ENCODE results near the gene ITGB8.
"Not testable (repeated sequence)": the region's sequence is repeated elsewhere in the genome, so short reads cannot be mapped to it uniquely, and the experiment has no call there.

The ITGB8 gene

GRCh38 chr7:20296901-20297300 lies 33.8 kb upstream of the ITGB8 start:
- H3K27ac ChIP-seq (ENCODE audit: low read depth in 2 of 2, low read length in 2 of 2): no peak overlapping the region
- no peaks in the 10 kb centered on the region for H3K4me1 ChIP-seq (ENCODE audit: control insufficient read depth in 2 of 2, insufficient read depth in 2 of 2, low read length in 2 of 2)
- no peaks in the 10 kb centered on the region for H3K36me3 ChIP-seq (ENCODE audit: control insufficient read depth in 2 of 2, insufficient read depth in 2 of 2, low read length in 2 of 2)
- H3K4me3 ChIP-seq (ENCODE audit: low read length in 2 of 2): no peak overlapping the region
- H3K9ac ChIP-seq (ENCODE audit: low read depth in 1 of 2, low read length in 2 of 2): no peak overlapping the region
- no peaks in the 10 kb centered on the region for H3K27me3 ChIP-seq (ENCODE audit: control insufficient read depth in 2 of 2, insufficient read depth in 2 of 2, low read length in 2 of 2)
- no peaks in the 10 kb centered on the region for H3K9me3 ChIP-seq (ENCODE audit: control insufficient read depth in 2 of 2, low read length in 2 of 2)

- Histone ChIP-seq H3K36me3 (ENCODE audit: control insufficient read depth in 2 of 2, insufficient read depth in 2 of 2, low read length in 2 of 2) (no peaks in the 10 kb centered on the region), H3K4me3 (ENCODE audit: low read length in 2 of 2) (no peak overlapping the region), H3K4me1 (ENCODE audit: control insufficient read depth in 2 of 2, insufficient read depth in 2 of 2, low read length in 2 of 2) (peaks cover 0 to 5% of the 10 kb centered on the region in 2 donors), H3K27me3 (ENCODE audit: control insufficient read depth in 2 of 2, insufficient read depth in 2 of 2, low read length in 2 of 2) (no peaks in the 10 kb centered on the region), H3K9me3 (ENCODE audit: control insufficient read depth in 2 of 2, low read length in 2 of 2) (no peaks in the 10 kb centered on the region), H3K27ac (ENCODE audit: low read depth in 2 of 2, low read length in 2 of 2) (no peak overlapping the region), H3K9ac (ENCODE audit: low read depth in 1 of 2, low read length in 2 of 2) (no peak overlapping the region)
Observed at GRCh38 chr7:20298486-20298901, 32.2 kb upstream of the ITGB8 start.

GRCh38 chr7:20299145-20299544 lies 31.6 kb upstream of the ITGB8 start:
- H3K4me1 ChIP-seq (ENCODE audit: control insufficient read depth in 2 of 2, insufficient read depth in 2 of 2, low read length in 2 of 2): peaks cover 0 to 9% of the 10 kb centered on the region in 2 donors
- no peaks in the 10 kb centered on the region for H3K9me3 ChIP-seq (ENCODE audit: control insufficient read depth in 2 of 2, low read length in 2 of 2)
- no peak overlapping the region for H3K27ac ChIP-seq (ENCODE audit: low read depth in 2 of 2, low read length in 2 of 2)
- no peaks in the 10 kb centered on the region for H3K36me3 ChIP-seq (ENCODE audit: control insufficient read depth in 2 of 2, insufficient read depth in 2 of 2, low read length in 2 of 2)
- H3K27me3 ChIP-seq (ENCODE audit: control insufficient read depth in 2 of 2, insufficient read depth in 2 of 2, low read length in 2 of 2): no peaks in the 10 kb centered on the region
- H3K4me3 ChIP-seq (ENCODE audit: low read length in 2 of 2): no peak overlapping the region
- no peak overlapping the region for H3K9ac ChIP-seq (ENCODE audit: low read depth in 1 of 2, low read length in 2 of 2)

GRCh38 chr7:20299647-20300312 lies 30.9 kb upstream of the ITGB8 start:
- no peak overlapping the region for H3K4me3 ChIP-seq (ENCODE audit: low read length in 2 of 2)

GRCh38 chr7:20301311-20301939 lies 29.3 kb upstream of the ITGB8 start:
- no peaks in the 10 kb centered on the region for H3K9me3 ChIP-seq (ENCODE audit: control insufficient read depth in 2 of 2, low read length in 2 of 2)
- H3K4me3 ChIP-seq (ENCODE audit: low read length in 2 of 2): no peak overlapping the region
- H3K9ac ChIP-seq (ENCODE audit: low read depth in 1 of 2, low read length in 2 of 2): no peak overlapping the region
- peaks cover 0 to 10% of the 10 kb centered on the region in 2 donors for H3K4me1 ChIP-seq (ENCODE audit: control insufficient read depth in 2 of 2, insufficient read depth in 2 of 2, low read length in 2 of 2)
- no peaks in the 10 kb centered on the region for H3K36me3 ChIP-seq (ENCODE audit: control insufficient read depth in 2 of 2, insufficient read depth in 2 of 2, low read length in 2 of 2)
- no peaks in the 10 kb centered on the region for H3K27me3 ChIP-seq (ENCODE audit: control insufficient read depth in 2 of 2, insufficient read depth in 2 of 2, low read length in 2 of 2)
- H3K27ac ChIP-seq (ENCODE audit: low read depth in 2 of 2, low read length in 2 of 2): no peak overlapping the region

More at GRCh38 chr7:20299647-20300312, 30.9 kb upstream of the ITGB8 start:
- H3K4me1 ChIP-seq (ENCODE audit: control insufficient read depth in 2 of 2, insufficient read depth in 2 of 2, low read length in 2 of 2): peaks cover 0 to 10% of the 10 kb centered on the region in 2 donors
- no peak overlapping the region for H3K27ac ChIP-seq (ENCODE audit: low read depth in 2 of 2, low read length in 2 of 2)
- H3K36me3 ChIP-seq (ENCODE audit: control insufficient read depth in 2 of 2, insufficient read depth in 2 of 2, low read length in 2 of 2): no peaks in the 10 kb centered on the region
- H3K9me3 ChIP-seq (ENCODE audit: control insufficient read depth in 2 of 2, low read length in 2 of 2): no peaks in the 10 kb centered on the region
- H3K27me3 ChIP-seq (ENCODE audit: control insufficient read depth in 2 of 2, insufficient read depth in 2 of 2, low read length in 2 of 2): no peaks in the 10 kb centered on the region
- no peak overlapping the region for H3K9ac ChIP-seq (ENCODE audit: low read depth in 1 of 2, low read length in 2 of 2)

DNA sequence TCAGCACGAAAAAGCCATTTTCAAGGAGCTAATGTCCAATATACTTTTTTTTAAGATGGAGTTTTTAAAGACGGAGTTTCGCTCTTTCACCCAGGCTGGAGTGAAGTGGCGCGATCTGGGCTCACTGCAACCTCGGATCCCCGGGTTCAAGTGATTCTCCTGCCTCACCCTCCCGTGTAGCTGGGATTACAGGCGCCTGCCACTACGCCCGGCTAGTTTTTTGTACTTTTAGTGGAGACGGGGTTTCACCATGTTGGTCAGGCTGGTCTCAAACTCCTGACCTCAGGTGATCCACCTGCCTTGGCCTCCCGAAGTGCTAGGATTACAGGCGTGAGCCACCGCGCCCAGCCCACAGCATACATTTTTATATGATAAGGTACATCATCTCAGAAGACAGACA lies 28.4 kb upstream of the ITGB8 start:
- H3K4me1 ChIP-seq (ENCODE audit: control insufficient read depth in 2 of 2, insufficient read depth in 2 of 2, low read length in 2 of 2); H3K9ac ChIP-seq (ENCODE audit: low read depth in 1 of 2, low read length in 2 of 2); H3K9me3 ChIP-seq (ENCODE audit: control insufficient read depth in 2 of 2, low read length in 2 of 2); H3K27me3 ChIP-seq (ENCODE audit: control insufficient read depth in 2 of 2, insufficient read depth in 2 of 2, low read length in 2 of 2); H3K27ac ChIP-seq (ENCODE audit: low read depth in 2 of 2, low read length in 2 of 2); H3K36me3 ChIP-seq (ENCODE audit: control insufficient read depth in 2 of 2, insufficient read depth in 2 of 2, low read length in 2 of 2); H3K4me3 ChIP-seq (ENCODE audit: low read length in 2 of 2): not testable (repeated sequence)

DNA sequence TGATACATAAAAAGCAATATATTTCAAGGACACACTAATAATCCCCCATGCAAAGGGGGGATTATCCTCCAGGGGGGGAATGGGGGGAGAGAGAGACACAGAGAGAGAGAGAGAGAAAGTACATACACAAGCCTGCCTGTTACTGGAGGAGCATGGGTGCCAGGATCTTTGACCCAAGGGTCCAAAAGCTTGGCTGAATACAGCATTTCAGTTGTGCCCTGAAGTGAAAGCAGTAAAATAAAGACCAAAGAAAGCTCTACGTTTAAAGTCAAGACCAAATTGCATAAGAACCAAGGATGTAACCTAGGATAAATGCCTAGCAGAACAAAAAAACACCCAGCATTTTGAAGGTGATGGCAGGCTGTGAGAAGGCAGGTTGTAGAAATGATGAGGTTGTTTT lies 27.8 kb upstream of the ITGB8 start:
- Histone ChIP-seq H3K4me1 (ENCODE audit: control insufficient read depth in 2 of 2, insufficient read depth in 2 of 2, low read length in 2 of 2) (peaks cover 0 to 10% of the 10 kb centered on the region in 2 donors), H3K27me3 (ENCODE audit: control insufficient read depth in 2 of 2, insufficient read depth in 2 of 2, low read length in 2 of 2) (no peaks in the 10 kb centered on the region), H3K9me3 (ENCODE audit: control insufficient read depth in 2 of 2, low read length in 2 of 2) (no peaks in the 10 kb centered on the region)

DNA sequence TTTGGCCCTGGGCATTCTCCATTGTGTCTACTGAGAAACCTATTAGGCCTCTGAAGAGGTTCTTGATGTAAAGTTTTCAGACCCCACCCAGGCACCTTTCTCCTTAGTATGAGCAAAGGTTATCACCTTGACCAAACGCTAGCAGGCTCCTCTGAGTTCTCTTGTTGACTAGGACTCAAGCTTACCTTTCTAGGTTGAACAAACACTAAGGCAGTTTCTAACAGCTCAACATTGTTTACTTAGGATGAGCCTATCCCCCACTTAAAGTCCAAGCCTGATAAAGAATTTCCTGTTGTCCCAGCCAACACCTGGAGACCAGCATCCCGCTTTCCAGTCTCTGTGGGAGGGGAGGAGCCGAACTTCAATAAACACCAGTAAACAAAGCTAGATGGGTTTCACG lies 26.3 kb upstream of the ITGB8 start:
- Histone ChIP-seq H3K4me1 (ENCODE audit: control insufficient read depth in 2 of 2, insufficient read depth in 2 of 2, low read length in 2 of 2) (peaks cover 0 to 10% of the 10 kb centered on the region in 2 donors), H3K9ac (ENCODE audit: low read depth in 1 of 2, low read length in 2 of 2) (no peak overlapping the region), H3K36me3 (ENCODE audit: control insufficient read depth in 2 of 2, insufficient read depth in 2 of 2, low read length in 2 of 2) (no peaks in the 10 kb centered on the region), H3K27ac (ENCODE audit: low read depth in 2 of 2, low read length in 2 of 2) (peak overlapping the region; percentile 48 to 55), H3K27me3 (ENCODE audit: control insufficient read depth in 2 of 2, insufficient read depth in 2 of 2, low read length in 2 of 2) (no peaks in the 10 kb centered on the region), H3K9me3 (ENCODE audit: control insufficient read depth in 2 of 2, low read length in 2 of 2) (no peaks in the 10 kb centered on the region), H3K4me3 (ENCODE audit: low read length in 2 of 2) (no peak overlapping the region)

More for the DNA sequence above, 27.8 kb upstream of the ITGB8 start:
- no peaks in the 10 kb centered on the region for H3K36me3 ChIP-seq (ENCODE audit: control insufficient read depth in 2 of 2, insufficient read depth in 2 of 2, low read length in 2 of 2)
- H3K9ac ChIP-seq (ENCODE audit: low read depth in 1 of 2, low read length in 2 of 2): no peak overlapping the region
- no peak overlapping the region for H3K4me3 ChIP-seq (ENCODE audit: low read length in 2 of 2)
- H3K27ac ChIP-seq (ENCODE audit: low read depth in 2 of 2, low read length in 2 of 2): no peak overlapping the region

DNA sequence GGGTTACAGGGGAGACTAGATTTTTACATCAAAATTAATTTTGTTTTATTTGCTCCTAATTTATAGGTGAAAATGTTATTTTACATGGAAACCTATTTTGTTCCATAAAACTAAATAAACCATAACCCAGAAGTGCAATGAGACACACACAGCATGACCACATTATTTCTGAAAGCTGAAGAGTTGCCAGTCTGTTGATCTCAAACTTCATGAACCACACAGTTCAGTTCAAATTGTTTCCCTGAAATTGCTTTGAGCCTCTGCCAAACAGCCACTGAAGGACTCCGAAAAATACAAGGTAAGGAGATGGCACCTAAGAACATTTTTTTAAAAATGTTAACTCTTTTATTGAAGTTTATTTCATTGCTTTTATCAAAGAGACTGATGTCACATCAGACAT lies 25.0 kb upstream of the ITGB8 start:
- H3K9ac ChIP-seq (ENCODE audit: low read depth in 1 of 2, low read length in 2 of 2): no peak overlapping the region
- no peaks in the 10 kb centered on the region for H3K36me3 ChIP-seq (ENCODE audit: control insufficient read depth in 2 of 2, insufficient read depth in 2 of 2, low read length in 2 of 2)
- H3K27me3 ChIP-seq (ENCODE audit: control insufficient read depth in 2 of 2, insufficient read depth in 2 of 2, low read length in 2 of 2): no peaks in the 10 kb centered on the region
- H3K4me1 ChIP-seq (ENCODE audit: control insufficient read depth in 2 of 2, insufficient read depth in 2 of 2, low read length in 2 of 2): peaks cover 0 to 10% of the 10 kb centered on the region in 2 donors
- no peaks in the 10 kb centered on the region for H3K9me3 ChIP-seq (ENCODE audit: control insufficient read depth in 2 of 2, low read length in 2 of 2)
- no peak overlapping the region for H3K27ac ChIP-seq (ENCODE audit: low read depth in 2 of 2, low read length in 2 of 2)
- no peak overlapping the region for H3K4me3 ChIP-seq (ENCODE audit: low read length in 2 of 2)

- Histone ChIP-seq H3K9ac (ENCODE audit: low read depth in 1 of 2, low read length in 2 of 2) (no peak overlapping the region), H3K36me3 (ENCODE audit: control insufficient read depth in 2 of 2, insufficient read depth in 2 of 2, low read length in 2 of 2) (no peaks in the 10 kb centered on the region), H3K4me1 (ENCODE audit: control insufficient read depth in 2 of 2, insufficient read depth in 2 of 2, low read length in 2 of 2) (peaks cover 0 to 12% of the 10 kb centered on the region in 2 donors), H3K9me3 (ENCODE audit: control insufficient read depth in 2 of 2, low read length in 2 of 2) (no peaks in the 10 kb centered on the region), H3K4me3 (ENCODE audit: low read length in 2 of 2) (no peak overlapping the region), H3K27ac (ENCODE audit: low read depth in 2 of 2, low read length in 2 of 2) (no peak overlapping the region), H3K27me3 (ENCODE audit: control insufficient read depth in 2 of 2, insufficient read depth in 2 of 2, low read length in 2 of 2) (no peaks in the 10 kb centered on the region)
Observed at GRCh38 chr7:20306180-20306946, 24.3 kb upstream of the ITGB8 start.
